T-helper 22 cell (primary cell): Measurements from ENCODE around the gene CRADD.

Source experiments
- DNase-seq: peaks from one replicate; pipeline ENCODE4 v3.0.0-alpha.2; 2020; ENCODE audit warnings: low read depth

Gene CRADD

DNA sequence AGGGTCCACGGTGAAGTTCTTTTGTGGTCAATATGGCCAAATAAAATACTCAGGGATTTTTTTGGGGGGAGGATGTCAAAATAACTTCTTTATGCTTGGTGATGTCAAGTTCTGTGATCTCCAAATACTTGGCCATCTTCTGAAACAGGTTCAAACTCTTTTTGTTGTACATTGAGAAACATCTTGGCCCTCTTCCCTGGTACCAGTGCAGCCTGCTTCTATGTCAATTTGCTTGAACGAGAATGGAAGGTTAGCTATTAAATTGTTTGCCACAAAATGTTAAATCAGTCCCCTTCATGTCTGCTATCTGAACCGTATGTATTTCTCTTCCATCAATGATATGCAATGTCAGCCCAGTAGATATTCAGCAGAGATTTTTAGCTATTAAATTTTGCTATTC, 6.1 kb upstream of the CRADD start:
- no peak for DNase-seq

DNA sequence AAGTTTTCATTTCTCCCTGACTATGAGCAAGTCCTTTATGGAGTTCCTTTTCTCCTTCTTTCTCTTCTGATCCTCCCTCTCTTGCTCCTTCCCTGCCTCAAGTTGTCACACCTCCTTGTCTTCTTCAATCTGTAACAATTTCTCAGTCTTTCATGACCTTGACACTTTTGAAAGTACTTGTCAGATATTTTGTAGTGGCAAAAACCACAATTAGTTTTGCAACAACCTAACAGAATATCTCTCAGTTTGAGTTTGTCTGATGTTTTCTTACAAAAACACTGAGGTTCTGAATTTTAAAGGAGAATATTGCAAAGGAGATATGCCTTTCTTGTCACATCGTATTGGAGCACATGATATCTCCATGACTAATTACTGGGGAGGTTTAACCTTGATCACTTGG, 4.1 kb upstream of the CRADD start:
- DNase-seq, result no peak

DNA sequence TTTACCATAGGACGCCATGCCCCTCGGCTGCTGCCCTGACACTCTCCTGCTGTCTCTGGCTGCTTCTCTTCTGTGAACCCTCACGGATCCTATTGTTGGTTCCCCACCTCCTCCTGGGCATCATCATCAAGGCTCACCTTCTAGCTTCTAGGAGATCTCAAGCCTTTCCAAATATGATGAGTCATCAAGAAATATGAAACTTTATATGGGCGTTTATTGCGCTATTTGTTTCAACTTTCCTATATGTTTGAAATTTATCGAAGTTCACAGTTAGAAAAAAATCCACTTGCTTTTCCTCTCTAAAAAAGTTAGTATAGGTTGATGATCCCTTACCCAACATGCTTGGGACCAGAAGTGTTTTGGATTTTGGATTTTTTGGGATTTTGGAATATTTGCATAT, 2.8 kb upstream of the CRADD start:
- no peak for DNase-seq

DNA sequence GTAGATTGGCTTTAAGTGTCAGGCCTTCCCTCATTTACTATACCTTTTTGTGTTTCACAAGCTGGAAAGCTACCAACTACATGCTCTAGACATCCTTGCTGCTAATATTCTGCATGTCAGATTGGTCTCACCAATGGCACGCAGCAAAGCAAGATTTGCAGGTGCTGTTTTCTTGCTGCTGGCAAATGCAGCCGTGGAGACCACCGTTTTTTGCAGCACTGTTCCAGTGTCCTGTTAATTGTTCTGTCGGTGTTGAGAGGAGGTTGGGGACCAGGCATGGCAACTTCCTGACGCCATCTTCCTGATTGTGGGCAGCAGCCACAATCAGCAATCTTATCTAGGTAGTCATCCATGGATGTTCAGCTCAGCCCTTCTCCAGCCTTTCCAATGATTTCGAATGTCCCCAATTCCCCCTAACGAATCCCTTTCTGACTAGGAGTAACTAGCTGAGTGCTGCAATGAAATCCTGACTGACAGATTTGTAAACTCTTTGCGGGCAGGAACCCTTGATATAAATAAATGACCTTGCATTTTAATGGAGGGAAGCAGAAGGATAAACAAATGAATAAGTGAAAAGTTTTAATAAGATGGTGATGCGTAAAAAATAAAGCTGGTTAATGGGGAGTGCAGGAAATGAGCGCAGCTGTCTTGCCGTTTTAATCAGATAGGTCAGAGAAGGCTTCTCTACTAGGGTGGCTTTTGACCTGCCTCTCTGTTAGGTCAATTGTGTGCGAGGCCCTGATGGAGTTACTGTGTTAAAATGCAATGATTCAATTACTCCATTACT, 574 bp upstream of the CRADD start:
- DNase-seq, result no peak

DNA sequence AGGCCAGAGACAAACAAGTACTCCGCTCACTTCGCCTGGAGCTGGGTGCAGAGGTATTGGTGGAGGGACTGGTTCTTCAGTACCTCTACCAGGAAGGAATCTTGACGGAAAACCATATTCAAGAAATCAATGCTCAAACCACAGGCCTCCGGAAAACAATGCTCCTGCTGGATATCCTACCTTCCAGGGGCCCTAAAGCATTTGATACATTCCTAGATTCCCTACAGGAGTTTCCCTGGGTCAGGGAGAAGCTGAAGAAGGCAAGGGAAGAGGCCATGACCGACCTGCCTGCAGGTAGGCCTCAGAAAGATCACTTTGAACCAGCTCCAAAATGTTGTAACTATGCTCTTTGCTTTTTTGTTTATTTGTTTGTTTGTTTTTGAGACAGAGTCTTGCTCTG, 1.6 kb downstream of the CRADD start:
- no peak for DNase-seq

DNA sequence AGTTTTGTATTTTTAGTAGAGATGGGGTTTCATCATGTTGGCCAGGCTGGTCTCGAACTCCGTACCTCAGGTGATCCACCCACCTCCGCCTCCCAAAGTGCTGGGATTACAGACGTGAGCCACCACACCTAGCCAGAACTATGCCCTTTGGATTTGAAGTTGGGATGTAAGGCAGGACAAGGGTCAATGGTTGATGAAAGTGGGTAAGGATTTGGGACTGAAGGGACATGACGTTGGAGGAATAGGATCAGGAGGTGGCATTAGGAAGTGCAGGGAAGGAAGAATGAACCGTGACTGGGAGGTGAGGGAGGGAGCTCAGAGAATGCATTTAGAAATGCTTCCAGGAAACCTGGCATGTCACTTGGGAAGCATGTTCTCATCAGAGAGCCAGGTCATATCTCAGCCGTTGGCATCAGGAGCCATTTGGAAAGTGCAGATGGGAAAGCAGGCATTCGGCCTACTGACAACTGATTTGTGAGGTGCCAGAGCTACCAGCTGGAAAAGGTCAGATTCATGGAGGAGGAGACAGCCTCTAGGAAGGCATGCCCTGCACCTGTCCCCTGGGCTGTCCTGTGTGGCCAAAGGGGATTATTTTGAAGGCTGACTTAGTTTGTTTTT, 2.2 kb downstream of the CRADD start:
- DNase-seq, result no peak

DNA sequence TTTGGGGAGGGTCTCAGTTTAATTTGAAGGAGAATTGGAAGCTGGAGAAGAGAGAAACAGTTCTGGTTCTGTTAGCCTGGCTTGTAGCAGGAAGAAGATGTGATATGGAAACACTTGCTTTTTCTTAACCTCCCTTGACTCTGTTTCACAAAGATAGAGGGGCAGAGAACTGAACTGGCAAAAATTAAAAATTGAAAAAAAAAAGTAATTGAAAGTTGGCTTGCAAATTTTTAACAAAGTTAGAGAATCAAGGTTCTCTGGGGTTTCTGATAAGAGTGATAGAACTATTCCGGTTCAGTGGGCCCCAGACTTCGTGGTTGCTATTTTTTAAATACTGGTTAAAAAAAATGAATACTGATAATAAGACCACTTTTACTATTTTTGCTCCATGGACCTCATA, 2.8 kb downstream of the CRADD start:
- no peak for DNase-seq

DNA sequence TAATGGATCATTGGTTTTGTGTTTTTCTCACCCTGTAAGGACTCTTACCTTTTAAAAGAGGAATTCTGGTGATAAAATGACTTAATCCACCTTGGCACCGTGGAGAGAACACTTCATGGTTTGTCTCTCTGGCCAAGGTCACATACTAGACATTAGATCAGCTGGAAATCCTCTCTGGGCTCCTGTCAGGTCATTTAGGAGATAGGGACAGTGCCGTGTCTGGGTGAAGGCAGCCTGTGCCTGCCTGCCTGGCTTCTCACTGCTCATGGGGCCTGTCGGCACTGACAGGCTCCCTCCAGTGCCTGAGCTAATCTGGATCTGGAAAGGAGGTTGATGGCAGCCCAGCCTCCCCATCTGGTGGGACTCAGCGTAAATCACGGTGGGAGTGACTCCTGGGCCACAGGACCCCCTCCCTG, 5.7 kb downstream of the CRADD start:
- DNase-seq, result no peak

DNA sequence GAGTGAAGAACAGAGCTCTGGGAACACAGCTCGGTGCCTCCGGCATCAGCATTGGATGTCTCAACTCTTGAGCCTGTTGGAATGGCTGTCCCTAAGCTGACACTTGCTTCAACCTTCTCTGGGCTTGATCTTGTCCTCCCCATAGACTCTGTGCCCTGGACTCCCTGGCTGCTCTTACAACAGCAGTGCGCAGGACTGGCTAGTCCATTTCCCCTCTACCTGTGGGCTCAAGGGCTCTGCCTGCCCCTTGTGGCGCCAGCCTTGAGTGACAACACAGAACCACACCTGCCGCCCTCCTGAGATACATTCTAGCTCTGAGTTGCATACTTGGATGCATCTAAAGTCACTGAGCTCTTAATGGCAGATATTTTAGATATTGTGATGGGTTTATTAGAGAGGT, 6.2 kb downstream of the CRADD start:
- DNase-seq, result no peak

DNA sequence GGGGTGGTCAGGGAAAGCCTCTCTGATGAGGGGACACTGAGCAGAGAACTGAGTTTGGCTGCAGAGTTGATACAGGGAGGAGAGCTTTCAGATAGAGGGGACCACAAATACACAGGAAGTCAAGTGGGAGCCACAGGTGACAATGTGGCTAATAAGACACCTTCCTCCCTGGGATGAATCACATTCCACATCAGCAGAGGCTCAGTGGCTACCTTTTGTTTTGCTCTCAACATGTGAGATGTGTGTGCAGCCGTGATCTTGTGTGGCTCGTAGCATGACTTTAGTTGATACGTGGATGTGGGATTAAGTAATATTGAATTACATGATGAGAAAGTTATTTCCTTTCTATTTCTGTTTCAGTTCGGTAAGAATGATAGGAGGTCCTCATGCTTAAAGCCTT, 7.5 kb downstream of the CRADD start:
- DNase-seq, result no peak

DNA sequence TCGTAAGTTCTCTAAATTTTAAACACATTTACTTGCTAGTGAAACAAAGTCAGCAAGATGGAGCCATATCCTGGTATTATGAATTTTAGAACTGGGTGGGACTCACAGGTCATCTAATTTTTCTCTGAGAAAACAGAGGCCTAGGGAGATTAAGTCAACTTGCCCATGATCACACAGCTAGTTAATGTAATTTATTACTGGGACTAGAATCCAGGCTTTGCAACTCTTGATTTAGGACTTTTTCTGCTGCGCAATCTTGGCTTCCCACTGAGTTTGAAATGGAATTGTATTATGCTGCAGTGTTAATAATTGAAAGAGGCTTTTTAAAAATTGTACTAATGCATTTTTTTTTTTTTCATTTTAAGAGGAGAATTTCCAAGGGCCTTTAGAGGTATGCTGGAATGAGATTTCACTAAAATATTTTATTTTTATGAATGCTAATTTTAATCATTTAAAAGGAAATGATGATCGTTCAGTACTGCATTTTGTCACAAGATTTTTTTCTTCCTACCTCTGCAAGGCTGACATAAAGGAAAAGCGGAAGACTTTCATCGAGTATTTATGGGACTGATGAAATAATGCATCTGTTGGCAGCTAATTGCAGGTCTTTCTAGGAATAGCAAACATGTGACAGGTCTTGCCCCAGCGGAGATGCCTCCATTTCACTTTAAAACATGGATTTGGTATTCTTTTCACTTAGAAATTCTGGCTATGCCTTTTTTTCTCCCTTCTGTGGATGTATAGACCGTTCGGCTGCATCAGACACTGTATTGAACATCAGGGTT, 9.6 kb downstream of the CRADD start:
- DNase-seq, result no peak

DNA sequence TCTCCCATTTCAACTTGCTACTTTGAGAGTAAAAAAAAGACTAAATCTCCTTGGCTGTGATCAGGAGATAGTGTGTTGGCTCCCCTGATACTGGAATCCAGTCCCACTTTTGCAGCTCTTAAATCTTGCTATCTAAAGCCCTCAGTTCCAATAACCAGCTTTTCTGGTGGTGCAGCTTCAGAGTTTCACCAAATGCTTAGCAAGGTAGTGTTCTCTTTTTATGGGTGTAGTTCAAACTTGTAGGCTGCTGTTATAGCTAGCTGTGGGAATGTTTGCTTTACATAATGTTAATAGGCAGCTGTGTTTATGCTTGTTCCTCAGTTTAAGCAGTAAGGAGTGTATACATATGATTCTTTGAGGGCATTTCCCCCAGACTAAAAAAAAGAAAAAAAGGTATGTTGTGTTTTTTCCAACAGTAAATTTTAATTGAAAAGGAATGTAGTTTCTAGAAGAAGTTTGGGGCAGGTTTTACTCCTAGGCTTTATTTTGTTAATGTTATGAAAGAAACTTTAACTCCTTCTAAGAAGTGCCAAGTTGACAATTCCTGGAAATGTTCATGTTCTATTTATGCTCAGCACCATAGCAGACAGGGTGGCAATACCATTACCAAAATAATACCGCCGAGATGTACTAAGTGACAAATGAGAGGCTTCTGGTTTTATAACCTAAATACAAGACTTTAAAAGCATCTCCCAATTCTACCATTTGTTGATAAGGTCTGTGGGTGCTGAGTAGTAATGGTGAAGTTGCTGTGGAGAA, 12.1 kb downstream of the CRADD start:
- no peak for DNase-seq

DNA sequence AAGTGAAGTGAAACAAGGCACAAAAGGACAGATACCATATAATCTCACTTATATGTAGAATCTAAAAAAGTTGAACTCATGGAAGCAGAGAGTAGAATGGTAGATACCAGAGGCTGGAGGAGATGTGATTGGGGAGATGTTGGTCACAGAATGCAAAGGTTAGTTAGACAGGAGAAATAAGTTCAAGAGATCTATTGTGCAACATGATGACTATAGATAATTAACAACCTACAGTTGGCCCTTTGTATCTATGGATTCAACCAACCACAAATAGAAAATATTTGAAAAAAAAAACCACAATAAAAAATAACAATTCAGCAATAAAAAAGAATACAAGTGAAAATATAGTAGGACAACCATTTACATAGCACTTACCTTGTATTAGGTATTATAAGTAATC, 19.3 kb downstream of the CRADD start:
- DNase-seq, result no peak

DNA sequence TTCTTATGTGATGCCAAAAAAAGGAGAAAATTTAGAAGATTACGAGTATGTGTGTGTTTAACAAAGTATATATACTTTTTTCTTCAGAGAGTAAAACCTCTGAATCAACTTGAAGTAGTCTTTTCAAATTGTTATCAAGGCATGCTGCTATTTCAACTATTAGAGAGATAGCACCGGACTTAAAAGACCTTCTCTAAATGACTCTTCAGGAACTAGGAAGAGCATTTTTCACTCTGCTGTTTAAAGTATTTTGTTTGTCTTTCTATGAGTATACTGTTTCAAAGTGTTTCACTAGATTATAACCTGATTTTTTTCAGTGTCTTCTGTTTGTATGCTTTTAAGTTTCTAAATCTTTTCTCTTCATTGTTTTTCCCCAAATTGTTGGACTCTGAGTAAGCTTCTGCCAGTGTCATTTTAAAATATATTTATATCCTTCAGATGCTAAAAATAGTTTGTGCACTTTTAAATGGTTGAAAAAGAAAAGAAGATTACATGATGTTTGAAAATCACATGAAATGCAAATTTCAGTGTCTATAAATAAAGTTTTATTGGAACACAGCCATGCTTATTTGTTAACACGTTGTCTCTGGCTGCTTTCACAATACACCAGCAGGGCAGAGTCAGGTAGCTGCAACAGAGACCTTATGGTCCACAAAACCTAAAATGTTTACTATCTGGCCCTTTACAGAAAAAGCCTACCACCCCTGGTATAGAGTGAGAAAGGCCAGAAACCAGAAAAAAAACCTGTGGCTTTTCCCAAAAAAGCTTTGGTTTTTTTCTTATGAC, 21.3 kb downstream of the CRADD start:
- no peak for DNase-seq

DNA sequence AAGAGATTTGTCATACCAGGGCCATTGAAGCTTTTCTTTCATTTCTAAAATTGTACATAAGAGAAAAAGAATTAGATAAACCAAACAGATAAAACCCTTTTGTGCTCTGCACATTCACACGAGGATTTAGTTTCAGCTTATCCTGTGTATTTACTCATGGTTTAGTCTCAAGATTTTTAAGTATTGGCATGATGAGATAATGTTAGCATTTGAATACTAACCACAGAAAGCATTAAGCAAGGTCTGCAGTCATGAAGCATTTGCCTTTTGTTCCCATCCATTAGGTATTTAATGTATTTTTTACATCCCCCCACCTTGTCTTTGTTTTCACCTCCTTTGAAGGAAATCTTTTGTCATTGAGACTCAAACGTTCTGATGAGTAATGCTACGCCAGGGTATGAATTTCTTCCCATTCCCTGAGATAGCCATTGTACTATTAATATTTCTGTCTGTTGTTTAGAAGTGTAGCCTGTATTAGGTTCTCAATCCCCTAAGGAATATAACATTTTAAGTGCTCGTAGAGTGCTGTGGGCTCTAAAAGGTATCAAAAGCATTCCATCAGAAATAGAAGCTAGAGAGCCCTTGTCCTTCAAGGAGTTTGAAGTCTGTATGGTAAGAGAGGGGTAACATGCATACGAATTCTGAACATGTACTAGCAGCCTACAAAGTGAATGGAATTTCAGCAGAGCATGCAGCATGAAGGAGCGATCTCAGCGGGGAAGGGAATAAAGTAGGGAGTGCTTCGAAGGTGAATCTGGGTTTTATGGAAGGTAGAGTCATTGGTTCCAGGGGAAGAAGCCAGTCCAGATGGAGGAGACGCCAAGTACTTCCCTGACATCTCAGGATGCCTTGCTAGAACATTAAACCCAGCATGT, 22.3 kb downstream of the CRADD start:
- DNase-seq, result no peak

DNA sequence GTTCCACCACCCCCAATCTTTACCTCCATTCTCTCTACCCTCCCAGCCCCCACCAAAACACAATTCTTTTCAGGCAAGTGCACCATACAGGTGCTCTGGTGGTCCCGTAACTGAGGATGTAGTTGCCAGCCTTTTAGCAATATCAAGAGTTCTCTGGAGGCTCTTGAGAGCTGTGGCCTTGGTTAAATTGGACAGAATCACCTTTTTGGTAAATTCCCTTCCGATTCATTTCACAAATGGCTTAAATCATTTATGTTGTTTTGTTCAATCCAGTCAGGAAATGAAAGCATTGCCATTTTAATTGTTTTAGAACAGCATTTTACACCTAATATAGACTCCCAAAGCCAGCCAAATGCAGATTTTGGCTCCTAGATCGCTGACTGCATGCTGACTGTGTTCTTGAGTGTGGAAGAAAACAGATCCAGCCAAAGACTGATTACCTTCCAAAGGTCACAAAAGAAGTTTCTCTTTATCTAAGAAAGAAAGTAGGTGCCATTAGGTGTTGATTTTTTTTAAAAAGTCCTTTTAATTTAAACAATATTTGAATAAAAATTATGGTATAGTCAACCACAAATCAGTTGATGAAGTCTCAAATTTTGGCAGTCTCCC, 25.6 kb downstream of the CRADD start:
- no peak for DNase-seq

DNA sequence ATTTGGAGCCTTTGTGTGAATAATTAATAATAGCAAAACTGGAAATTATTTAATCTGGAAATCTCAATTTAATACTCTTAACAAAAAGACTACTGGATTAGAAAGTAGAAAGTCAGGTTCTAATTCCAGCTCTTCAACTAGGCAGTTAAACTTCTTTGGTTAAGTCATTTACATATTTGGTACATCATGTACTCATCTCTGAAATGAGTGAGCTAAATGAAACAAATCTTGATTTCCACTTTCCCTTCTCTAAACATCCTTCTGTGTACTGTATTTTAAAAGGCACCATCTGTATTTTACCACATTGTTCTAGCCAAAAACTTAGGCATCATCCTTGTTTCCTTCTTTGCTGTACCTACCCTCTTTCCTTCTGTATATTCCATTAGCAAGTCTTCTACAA, 26.9 kb downstream of the CRADD start:
- no peak for DNase-seq

DNA sequence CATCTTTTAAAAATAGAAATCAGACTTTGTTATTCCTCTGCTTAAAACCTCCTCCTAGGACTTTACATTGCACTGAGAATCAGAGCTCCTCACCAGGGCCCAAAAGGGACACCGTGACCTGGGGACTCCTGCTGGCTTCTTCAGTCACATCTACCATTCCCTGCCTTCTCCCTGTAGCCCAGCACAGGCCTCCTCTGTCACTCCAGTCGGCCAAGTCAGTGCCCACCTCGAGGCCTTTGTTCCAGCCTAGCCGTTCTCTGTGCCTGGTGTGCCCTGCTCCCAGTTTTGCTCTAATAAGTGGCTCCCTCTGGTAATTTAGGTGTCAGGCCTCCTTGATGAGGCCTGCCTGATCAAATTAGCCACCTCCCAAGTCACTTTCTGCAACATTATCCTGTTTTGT, 27.4 kb downstream of the CRADD start:
- no peak for DNase-seq

DNA sequence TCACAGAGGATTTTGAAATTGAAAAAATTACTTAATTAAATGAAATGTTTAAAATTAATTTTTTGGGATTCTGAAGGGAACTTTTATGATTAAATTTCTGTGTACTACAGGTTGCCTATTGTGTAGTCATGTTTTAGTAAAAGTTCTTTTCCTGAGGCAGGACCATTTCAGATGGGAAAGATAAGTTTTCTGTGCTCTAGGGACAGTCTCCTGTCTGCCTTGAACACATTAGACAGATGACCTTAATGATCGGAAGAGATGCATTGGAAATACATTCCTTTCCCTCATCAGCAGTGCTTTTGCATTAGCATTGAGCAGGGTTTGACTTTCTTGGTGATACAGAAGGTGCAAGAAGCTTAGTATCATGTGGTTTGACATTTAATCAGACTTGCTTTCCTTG, 28.1 kb downstream of the CRADD start:
- no peak for DNase-seq

DNA sequence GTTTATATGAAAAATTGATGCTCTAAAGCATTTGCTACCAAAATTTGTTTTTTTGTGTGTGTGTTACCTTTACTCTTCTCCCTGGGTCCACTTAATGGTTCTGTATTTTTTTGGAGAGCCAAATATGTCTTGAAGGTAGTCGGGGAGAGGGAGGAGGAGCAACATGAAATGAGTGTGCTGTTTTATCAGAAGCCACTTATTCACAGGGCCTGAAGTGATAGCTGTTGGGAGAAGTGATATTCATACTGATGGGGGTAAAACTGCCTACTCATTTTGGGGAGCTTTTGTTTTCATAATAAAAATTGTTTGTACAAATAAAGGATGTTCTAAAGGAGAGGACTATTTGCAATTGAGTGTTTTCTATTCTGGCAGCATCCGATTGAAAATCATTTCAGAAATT, 29.2 kb downstream of the CRADD start:
- DNase-seq, result no peak
